Suppressor macrophage (primary cell): ENCODE data around the gene MAGI1.

ENCODE experiments used
- DNase-seq, 4 experiments: peaks; one replicate each; pipeline ENCODE4 v3.0.0-alpha.2; 2020 to 2022

Gene MAGI1

GRCh38 chr3:65971293-65972252, 67.1 kb downstream of the MAGI1 start:
- no peak for DNase-seq

GRCh38 chr3:65968996-65969395, 69.7 kb downstream of the MAGI1 start:
- DNase-seq = no peak

GRCh38 chr3:65967451-65967850, 71.3 kb downstream of the MAGI1 start:
- no peak for DNase-seq

GRCh38 chr3:65964838-65965237, 73.9 kb downstream of the MAGI1 start:
- DNase-seq = no peak

- peak in 1 of 4 experiments; percentile 1 for DNase-seq
These were observed 74.7 kb downstream of the MAGI1 start for GRCh38 chr3:65963787-65964677.

- no peak for DNase-seq
These were observed 77.0 kb downstream of the MAGI1 start for GRCh38 chr3:65961733-65962132.

GRCh38 chr3:65961128-65961527, 77.6 kb downstream of the MAGI1 start:
- DNase-seq = no peak

GRCh38 chr3:65960087-65960486, 78.6 kb downstream of the MAGI1 start:
- DNase-seq = no peak

GRCh38 chr3:65958216-65958615, 80.5 kb downstream of the MAGI1 start:
- no peak for DNase-seq

- no peak for DNase-seq
These were observed 82.8 kb downstream of the MAGI1 start for GRCh38 chr3:65955792-65956477.

GRCh38 chr3:65953881-65954733, 84.6 kb downstream of the MAGI1 start:
- no peak for DNase-seq

GRCh38 chr3:65953301-65953812, 85.4 kb downstream of the MAGI1 start:
- no peak for DNase-seq

- no peak for DNase-seq
These were observed 85.9 kb downstream of the MAGI1 start for GRCh38 chr3:65952842-65953241.

GRCh38 chr3:65951836-65952505, 86.7 kb downstream of the MAGI1 start:
- DNase-seq = peak in 2 of 4 experiments; percentile 3 to 4

GRCh38 chr3:65950340-65951326, 88.1 kb downstream of the MAGI1 start:
- DNase-seq = no peak

- no peak for DNase-seq
These were observed 89.7 kb downstream of the MAGI1 start for GRCh38 chr3:65948841-65949573.

- no peak for DNase-seq
These were observed 92.3 kb downstream of the MAGI1 start for GRCh38 chr3:65946438-65946837.

GRCh38 chr3:65945953-65946352, 92.8 kb downstream of the MAGI1 start:
- no peak for DNase-seq

GRCh38 chr3:65945480-65945879, 93.2 kb downstream of the MAGI1 start:
- DNase-seq = no peak
